K562 (cell line): Measurements from ENCODE around the gene TSPAN32. TPM values are rescaled to one million over a fixed set of nuclear protein-coding genes. Genes with fewer than 3 reads are reported as not detected.

Source experiments
- ATAC-seq: fragments of 200-7000 bp; cut with Tn5 transposase; 3 replicates; pipeline ENCODE4 v1.9.1; 2020; ENCODE audit warnings: moderate library complexity
- BruUV-seq: library from RNA; stranded (reverse); fragments of 400-500 nt; replicated peaks from 2 replicates; lab custom pipeline; 2021; lab: Mats Ljungman, UMichigan
- CTCF ChIA-PET: fragments of 300-600 bp; formaldehyde crosslinking; extraction: SDS; loops from one replicate; lab custom pipeline; 2021; ENCODE audit warnings: low intra/inter-chr PET ratio; lab: Yijun Ruan, JAX
- POLR2A ChIA-PET: fragments of 300-600, 350-650 bp; sonication (Branson Sonifier 250); formaldehyde crosslinking; extraction: SDS; loops from one replicate; lab custom pipeline; 2021; ENCODE audit warnings: antibody characterized with exemption, inconsistent platforms; lab: Yijun Ruan, JAX
- DNase-seq, 4 experiments: peaks; one replicate each; pipeline versions ENCODE4 v3.0.0 to v3.0.0-alpha.2; 2011 to 2018; ENCODE audit warnings: low spot score in 3 of 4, mixed read lengths in 3 of 4; ENCODE audit errors: extremely low read depth in 1 of 4
- FAIRE-seq: peaks from 2 replicates; lab custom pipeline; 2011; peaks lifted over from hg19 to GRCh38; lab: Jason Lieb, UNC
- H2AFZ ChIP-seq: 2 replicates; pipeline ENCODE4 v1.6.0; 2011; ENCODE audit warnings: low read depth, low read length, control low read depth, inconsistent platforms
- H3K27ac ChIP-seq: fragments of 200-600 bp; 3 replicates; pipeline ENCODE4 v1.8.0; 2011; ENCODE audit warnings: low read depth, mild to moderate bottlenecking, control low read depth, inconsistent platforms, low read length, moderate library complexity, mixed read lengths; ENCODE audit errors: extremely low read depth
- H3K27me3 ChIP-seq, 2 experiments: fragments of 300-600 bp in 1 of 2; 2 replicates in 1 of 2; 3 replicates in 1 of 2; pipeline versions ENCODE4 v1.6.0 to v1.8.0; 2011; ENCODE audit warnings: inconsistent platforms in 2 of 2, low read length in 2 of 2, mild to moderate bottlenecking in 1 of 2, mixed read lengths in 1 of 2, moderate library complexity in 1 of 2; ENCODE audit not compliant: control insufficient read depth in 2 of 2, insufficient read depth in 2 of 2
- H3K36me3 ChIP-seq: fragments of 300-600 bp; 3 replicates; pipeline ENCODE4 v1.8.0; 2011; ENCODE audit warnings: mild to moderate bottlenecking, low read length, inconsistent platforms; ENCODE audit not compliant: control insufficient read depth, insufficient read depth
- H3K4me1 ChIP-seq, 2 experiments: fragments of 200-600 bp in 1 of 2; replicated peaks in 1 of 2; 2 replicates in 1 of 2; 3 replicates in 1 of 2; pipeline versions ENCODE4 v1.5.1 to v1.8.0; 2011; ENCODE audit warnings: inconsistent platforms in 2 of 2, low read length in 2 of 2, mild to moderate bottlenecking in 1 of 2, mixed read lengths in 1 of 2, moderate library complexity in 1 of 2; ENCODE audit not compliant: control insufficient read depth in 2 of 2, insufficient read depth in 2 of 2
- H3K4me2 ChIP-seq: 2 replicates; pipeline ENCODE4 v1.6.1; 2011; ENCODE audit warnings: low read length, control low read depth, inconsistent platforms, mixed read lengths; ENCODE audit not compliant: insufficient read depth
- H3K4me3 ChIP-seq: fragments of 200-600 bp; sonication (generic), shearing (Covaris generic); 2 replicates; pipeline ENCODE4 v1.5.1; 2016; ENCODE audit warnings: control low read depth, inconsistent platforms
- H3K79me2 ChIP-seq: fragments of 200-600 bp; 3 replicates; pipeline ENCODE4 v1.8.0; 2011; ENCODE audit warnings: low read length, inconsistent platforms; ENCODE audit not compliant: control insufficient read depth, insufficient read depth
- H3K9ac ChIP-seq, 2 experiments: 2 replicates each; pipeline versions ENCODE4 v1.6.0 to v1.6.1; 2011; ENCODE audit warnings: low read depth in 2 of 2, low read length in 2 of 2, control low read depth in 1 of 2, inconsistent platforms in 1 of 2, mild to moderate bottlenecking in 1 of 2, mixed read lengths in 1 of 2; ENCODE audit not compliant: insufficient read depth in 1 of 2
- H3K9me1 ChIP-seq: one replicate; pipeline ENCODE4 v1.6.0; 2011; ENCODE audit warnings: inconsistent platforms, mild to moderate bottlenecking, low read length, moderate library complexity; ENCODE audit not compliant: control insufficient read depth, insufficient read depth
- H3K9me3 ChIP-seq: replicated peaks from 2 replicates; pipeline ENCODE4 v1.5.1; 2011; ENCODE audit warnings: low read depth, low read length, inconsistent platforms; ENCODE audit not compliant: control insufficient read depth, insufficient read depth
- H4K20me1 ChIP-seq: replicated peaks from 2 replicates; pipeline ENCODE4 v1.6.1; 2011; ENCODE audit warnings: low read length, inconsistent platforms, mixed read lengths; ENCODE audit not compliant: control insufficient read depth, insufficient read depth
- CLOCK ChIP-seq: fragments of 250-450 bp; sonication (Bioruptor Pico); IDR thresholded peaks from 2 replicates; pipeline ENCODE4 v1.4.0; 2020; ENCODE audit warnings: mild to moderate bottlenecking, moderate library complexity, borderline replicate concordance
- IRF9 ChIP-seq: fragments of 450-650 bp; IDR thresholded peaks from 2 replicates; pipeline ENCODE4 v1.6.1; 2016; ENCODE audit warnings: missing biosample characterization, missing genetic modification characterization
- KLF6 ChIP-seq: fragments of 250-450 bp; sonication (Bioruptor Pico); IDR thresholded peaks from 2 replicates; pipeline ENCODE4 v1.4.0; 2020; ENCODE audit warnings: mild to moderate bottlenecking, moderate library complexity, borderline replicate concordance
- ZFP30 ChIP-seq: fragments of 250-450 bp; sonication (Bioruptor Pico); IDR thresholded peaks from 2 replicates; pipeline ENCODE4 v1.8.0; 2022; ENCODE audit warnings: moderate library complexity, mild to moderate bottlenecking, inconsistent platforms, borderline replicate concordance
- WGBS: fragments of 100-300 bp; shearing (Covaris generic); methylation state at CpG from one replicate; pipeline ENCODE4 v1.1.6; 2016; ENCODE audit warnings: low coverage, mixed read lengths; ENCODE audit not compliant: insufficient coverage; ENCODE audit errors: missing lambda C conversion rate; 5-methylcytosine and 5-hydroxymethylcytosine counted together
- in situ Hi-C: fragments of 300-500 bp; cut with MboI; formaldehyde crosslinking; loops from 4 replicates; pipeline ENCODE4 v1.15.0; 2018; ENCODE audit warnings: inconsistent platforms, mixed read lengths
- intact Hi-C: fragments of 100-400 bp; cut with micrococcal nuclease; formaldehyde crosslinking; loops from 2 replicates; pipeline ENCODE4 v1.14.2; 2022
- polyA plus RNA-seq, 8 experiments: library from polyadenylated mRNA; depleted of rRNA in 4 of 8; stranded (reverse) in 5 of 8; unstranded in 3 of 8; fragments of >200 nt; fragmentation: Nextera tagmentation in 2 of 8; fragmentation: Illumina TruSeq in 1 of 8; extraction: Ambion mirVana in 2 of 8; extraction: Trizol in 1 of 8; gene quantifications; 2 replicates each; pipeline versions ENCODE4 v1.2.1 to v1.2.3, GENCODE V29; 2011 to 2014; ENCODE audit warnings: inconsistent platforms in 1 of 8, missing spikeins in 1 of 8
- total RNA-seq, 7 experiments: library from RNA; depleted of rRNA in 6 of 7; stranded (reverse); fragments of >200 nt in 6 of 7; fragmentation: Illumina TruSeq in 2 of 7; extraction: Trizol in 2 of 7; gene quantifications; 2 replicates each; pipeline versions ENCODE4 v1.2.1 to v1.2.3, GENCODE V29; 2011 to 2021; ENCODE audit warnings: low replicate concordance in 1 of 7

TSPAN32 gene
- total and polyA plus RNA-seq, 9 of the 15 experiments (the other 6 are each of a cell fraction or from before 2014, with no cell fraction given): 0.21 to 7.3 (median 2.6) TPM

- in situ Hi-C loops: no loop called here
- Histone ChIP-seq H3K79me2 (peaks cover 17% of the 10 kb centered on the region; the same call in 2 of the 3 replicates), H3K27me3 (no peaks in the 10 kb centered on the region; a peak in 1 of 5 replicates), H3K9ac (peak overlapping the region in 1 of 2 experiments; percentile 78; a peak in 2 of 4 replicates), H3K9me1 (no peaks in the 10 kb centered on the region), H3K4me1 (peaks cover 36 to 92% of the 10 kb centered on the region in 2 experiments), H3K36me3 (no peaks in the 10 kb centered on the region), H4K20me1 (peaks cover 10% of the 10 kb centered on the region; the same call in 1 of the 2 replicates), H3K27ac (no peak overlapping the region), H2AFZ (no peak overlapping the region), H3K4me3 (no peak overlapping the region), H3K4me2 (no peak overlapping the region), H3K9me3 (no peaks in the 10 kb centered on the region)
- POLR2A ChIA-PET: no interaction called here
- TF ChIP-seq KLF6 (CRISPR knock-in tag): no peak
- TF ChIP-seq ZFP30: no peak
- TF ChIP-seq CLOCK: no peak
- TF ChIP-seq IRF9 (tag): no peak
- DNase-seq (no peak), ATAC-seq (no peak), FAIRE-seq (no peak)
- intact Hi-C loops: loop anchor here (5.0 to 10.0 kb wide), 3 partner anchors 95 to 587 kb away; partner anchors contain the start of gene TSSC4
- WGBS: 71% methylated on average over 19 of the region's 23 CpGs
- BruUV-seq: no TSS peak
- CTCF ChIA-PET: interaction anchor here (5.1 kb wide), 1 partner anchor 112 kb away, joined by 85 read pairs; no protein-coding TSS in a partner anchor
These were observed 5.9 kb downstream of the TSPAN32 start for GRCh38 chr11:2307501-2308331.
